ENCODE measurements around the gene CLEC4F. TPM values are rescaled to one million over a fixed set of nuclear protein-coding genes. Genes with fewer than 3 reads are reported as not detected.
"Not testable (repeated sequence)": the region's sequence is repeated elsewhere in the genome, so short reads cannot be mapped to it uniquely, and the experiment has no call there.

Gene CLEC4F
- total RNA-seq, 1 donor from 2014 or later = not detected

DNA sequence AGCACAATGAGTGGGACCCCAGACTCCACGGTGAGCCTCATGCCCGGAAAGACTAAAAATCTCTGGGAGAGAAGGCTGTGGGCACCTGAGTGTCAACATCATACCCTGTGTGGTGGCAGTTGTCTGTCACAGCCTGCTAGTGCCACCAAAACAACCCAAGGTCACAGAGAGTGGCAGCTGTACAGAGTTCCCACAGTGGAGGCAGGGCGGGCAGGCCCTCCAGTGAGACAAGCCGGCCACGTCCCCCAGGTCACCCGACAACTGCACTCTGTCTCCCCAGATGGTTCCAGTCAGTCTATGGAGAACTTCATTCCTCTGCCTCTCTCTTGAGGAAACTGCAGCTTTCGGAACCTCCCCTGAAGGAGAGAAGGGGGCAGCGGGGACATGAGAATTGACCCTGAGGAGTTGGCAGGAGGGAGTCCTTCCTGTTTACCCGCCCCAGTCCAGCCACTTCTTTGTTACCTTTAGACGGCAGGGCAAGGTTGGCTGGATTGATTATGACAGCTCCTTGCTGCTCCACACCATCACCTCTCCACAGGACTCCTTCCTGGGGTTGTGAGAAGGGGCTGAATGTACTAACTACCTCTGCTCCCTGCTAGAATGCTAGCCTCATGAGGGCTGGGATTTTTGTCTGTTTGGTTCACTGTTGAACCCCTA, 18.7 kb downstream of the CLEC4F start:
- Histone ChIP-seq H3K4me1 (no peaks in the 10 kb centered on the region), H3K4me3 (no peak overlapping the region), H3K27ac (no peak overlapping the region), H3K27me3 (no peaks in the 10 kb centered on the region), H3K9me3 (no peaks in the 10 kb centered on the region), H3K36me3 (no peaks in the 10 kb centered on the region)
- intact Hi-C loops (cut with DNase I) = no loop called here
- TF ChIP-seq, protein P1, sequence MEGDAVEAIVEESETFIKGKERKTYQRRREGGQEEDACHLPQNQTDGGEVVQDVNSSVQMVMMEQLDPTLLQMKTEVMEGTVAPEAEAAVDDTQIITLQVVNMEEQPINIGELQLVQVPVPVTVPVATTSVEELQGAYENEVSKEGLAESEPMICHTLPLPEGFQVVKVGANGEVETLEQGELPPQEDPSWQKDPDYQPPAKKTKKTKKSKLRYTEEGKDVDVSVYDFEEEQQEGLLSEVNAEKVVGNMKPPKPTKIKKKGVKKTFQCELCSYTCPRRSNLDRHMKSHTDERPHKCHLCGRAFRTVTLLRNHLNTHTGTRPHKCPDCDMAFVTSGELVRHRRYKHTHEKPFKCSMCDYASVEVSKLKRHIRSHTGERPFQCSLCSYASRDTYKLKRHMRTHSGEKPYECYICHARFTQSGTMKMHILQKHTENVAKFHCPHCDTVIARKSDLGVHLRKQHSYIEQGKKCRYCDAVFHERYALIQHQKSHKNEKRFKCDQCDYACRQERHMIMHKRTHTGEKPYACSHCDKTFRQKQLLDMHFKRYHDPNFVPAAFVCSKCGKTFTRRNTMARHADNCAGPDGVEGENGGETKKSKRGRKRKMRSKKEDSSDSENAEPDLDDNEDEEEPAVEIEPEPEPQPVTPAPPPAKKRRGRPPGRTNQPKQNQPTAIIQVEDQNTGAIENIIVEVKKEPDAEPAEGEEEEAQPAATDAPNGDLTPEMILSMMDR (IDR thresholded peaks at IDR 0.05) = no peak
- DNase-seq (ENCODE audit: low spot score in 2 of 2) = no peak

DNA sequence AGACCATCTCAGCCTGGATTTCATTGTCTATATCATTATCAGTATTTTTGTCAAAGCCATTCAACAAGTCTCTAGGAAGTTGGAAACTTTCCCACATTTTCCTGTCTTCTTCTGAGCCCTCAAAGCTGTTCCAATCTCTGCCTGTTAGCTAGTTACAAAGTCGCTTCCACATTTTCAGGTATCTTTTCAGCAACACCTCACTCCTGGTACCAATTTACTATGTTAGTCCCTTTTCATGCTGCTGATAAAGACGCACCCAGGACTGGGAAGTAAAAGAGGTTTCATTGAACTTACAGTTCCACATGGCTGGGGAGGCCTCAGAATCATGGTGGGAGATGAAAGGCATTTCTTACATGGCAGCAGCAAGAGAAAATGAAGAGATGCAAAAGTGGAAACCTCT, 20.7 kb downstream of the CLEC4F start:
- no peaks in the 10 kb centered on the region for H3K27me3 ChIP-seq
- TF ChIP-seq, protein P1 (IDR thresholded peaks at IDR 0.05) = no peak
- H3K9me3 ChIP-seq = no peaks in the 10 kb centered on the region
- DNase-seq (ENCODE audit: low spot score in 2 of 2) = no peak
- intact Hi-C loops (cut with DNase I) = no loop called here
- no peaks in the 10 kb centered on the region for H3K36me3 ChIP-seq
- H3K27ac ChIP-seq = no peak overlapping the region
- H3K4me1 ChIP-seq = no peaks in the 10 kb centered on the region
- no peak overlapping the region for H3K4me3 ChIP-seq

DNA sequence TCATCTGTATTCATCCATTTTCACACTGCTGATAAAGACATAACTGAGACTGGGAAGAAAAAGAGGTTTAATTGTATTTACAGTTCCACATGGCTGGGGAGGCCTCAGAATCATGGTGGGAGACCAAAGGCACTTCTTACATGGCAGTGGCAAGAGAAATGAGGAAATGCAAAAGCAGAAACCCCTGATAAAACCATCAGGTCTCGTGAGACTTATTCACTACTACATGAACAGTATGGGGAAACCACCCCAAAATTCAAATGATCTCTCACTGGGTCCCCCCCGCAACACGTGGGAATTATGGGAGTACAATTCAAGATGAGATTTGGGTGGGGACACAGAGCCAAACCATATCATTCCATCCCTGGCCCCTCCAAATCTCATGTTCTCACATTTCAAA, 22.4 kb downstream of the CLEC4F start:
- H3K4me3 ChIP-seq = not testable (repeated sequence)

DNA sequence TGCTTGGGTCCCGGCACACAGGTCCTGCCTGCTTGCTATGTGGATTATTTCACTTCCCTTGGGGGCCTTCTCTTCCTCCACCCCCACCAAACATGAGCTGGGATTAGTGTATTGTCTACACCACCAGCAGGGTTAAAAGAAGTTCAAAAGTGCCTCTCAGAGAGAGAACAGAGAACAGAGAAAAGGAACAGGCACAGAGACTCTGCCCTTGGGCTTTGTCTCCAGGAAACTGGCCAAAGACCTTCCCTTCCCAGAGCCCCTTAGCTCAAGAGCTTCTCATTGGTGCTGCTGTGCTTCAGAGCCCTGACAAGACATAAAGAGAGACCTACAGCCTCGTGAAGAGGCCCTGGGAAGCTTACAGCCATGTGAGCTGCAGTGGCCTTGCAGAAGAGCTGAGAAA, 22.9 kb downstream of the CLEC4F start:
- Histone ChIP-seq H3K4me3 (no peak overlapping the region), H3K36me3 (no peaks in the 10 kb centered on the region), H3K27ac (no peak overlapping the region), H3K4me1 (no peaks in the 10 kb centered on the region), H3K27me3 (no peaks in the 10 kb centered on the region), H3K9me3 (no peaks in the 10 kb centered on the region)
- TF ChIP-seq, protein P1 (IDR thresholded peaks at IDR 0.05) = no peak
- DNase-seq (ENCODE audit: low spot score in 2 of 2) = no peak
- intact Hi-C loops (cut with DNase I) = no loop called here

More for the DNA sequence above, 22.4 kb downstream of the CLEC4F start:
- H3K27me3 ChIP-seq; H3K27ac ChIP-seq; intact Hi-C loops (cut with DNase I); H3K36me3 ChIP-seq; H3K4me1 ChIP-seq; H3K9me3 ChIP-seq; DNase-seq (ENCODE audit: low spot score in 2 of 2): not testable (repeated sequence)

DNA sequence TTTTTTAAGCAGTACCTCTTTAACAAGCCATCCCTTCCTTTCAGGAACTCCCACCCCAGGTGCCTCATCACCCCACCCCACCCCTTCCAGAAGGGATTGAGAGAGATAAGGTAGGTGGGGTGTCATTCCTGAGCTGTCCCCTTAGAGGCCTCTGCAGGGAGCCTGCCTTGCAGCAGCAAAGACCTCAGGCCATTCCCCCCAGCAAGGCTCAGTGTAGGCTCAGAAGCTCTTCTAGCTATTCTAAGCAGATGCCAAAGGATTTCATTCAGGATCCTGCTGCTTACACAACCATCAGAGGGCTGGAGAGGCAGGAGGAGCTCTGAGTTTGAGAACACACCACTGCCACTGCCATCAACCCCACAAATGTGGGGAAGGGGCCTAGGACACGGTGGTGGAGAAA, 24.1 kb downstream of the CLEC4F start:
- intact Hi-C loops (cut with DNase I) = no loop called here
- Histone ChIP-seq H3K9me3 (no peaks in the 10 kb centered on the region), H3K27ac (no peak overlapping the region), H3K4me3 (no peak overlapping the region), H3K27me3 (no peaks in the 10 kb centered on the region), H3K4me1 (no peaks in the 10 kb centered on the region), H3K36me3 (no peaks in the 10 kb centered on the region)
- DNase-seq (ENCODE audit: low spot score in 2 of 2) = no peak
- TF ChIP-seq, protein P1 (IDR thresholded peaks at IDR 0.05) = no peak

DNA sequence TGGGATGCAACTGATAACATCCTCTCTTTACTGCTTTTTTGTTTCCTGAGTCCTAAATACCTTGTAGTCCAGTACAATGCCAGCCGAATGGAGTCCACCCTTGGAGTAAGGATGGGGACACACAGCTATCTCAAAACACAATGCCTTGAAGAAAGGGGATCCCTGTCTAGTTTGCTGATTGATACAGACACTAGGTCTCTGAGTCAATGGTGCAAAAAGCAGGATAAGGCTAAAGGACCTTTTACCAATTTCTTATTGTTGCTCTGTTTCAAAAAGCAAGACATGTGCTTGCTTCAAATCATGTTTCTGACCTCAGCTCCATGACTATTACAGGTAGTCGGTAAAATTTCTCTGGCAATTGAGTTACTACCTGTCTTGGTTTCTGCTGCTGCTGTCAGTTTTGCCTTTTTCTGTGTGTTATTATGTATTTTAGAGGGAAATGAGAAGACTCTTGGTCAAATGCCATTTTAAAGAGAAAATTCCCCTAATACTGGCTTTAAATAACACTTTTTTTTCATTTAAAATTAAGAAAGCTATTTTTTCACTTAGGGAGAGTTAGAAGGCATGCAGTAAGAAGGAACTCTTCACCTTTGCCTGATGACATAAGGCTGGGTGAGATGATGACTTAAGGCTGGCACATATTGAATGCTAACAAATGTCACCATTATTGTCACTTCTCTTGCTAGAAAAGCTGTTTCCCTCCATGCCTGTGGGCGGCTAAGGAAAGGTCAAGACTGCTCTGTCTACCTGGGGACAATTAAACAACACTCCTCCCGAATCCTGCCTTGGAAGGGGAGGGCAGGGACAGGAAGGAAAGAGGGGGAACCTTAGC, 25.0 kb downstream of the CLEC4F start:
- H3K4me1 ChIP-seq = no peaks in the 10 kb centered on the region

More for the DNA sequence above, 25.0 kb downstream of the CLEC4F start:
- H3K9me3 ChIP-seq = no peaks in the 10 kb centered on the region
- H3K27ac ChIP-seq = no peak overlapping the region
- no peak overlapping the region for H3K4me3 ChIP-seq
- TF ChIP-seq, protein P1 (IDR thresholded peaks at IDR 0.05) = no peak
- H3K36me3 ChIP-seq = no peaks in the 10 kb centered on the region
- intact Hi-C loops (cut with DNase I) = no loop called here
- H3K27me3 ChIP-seq = no peaks in the 10 kb centered on the region
- DNase-seq (ENCODE audit: low spot score in 2 of 2) = no peak

All from ascending aorta (tissue), 2 donors.